ENCODE results near the gene CTSW. TPM values are rescaled to one million over a fixed set of nuclear protein-coding genes. Genes with fewer than 3 reads are reported as not detected.
A peak's percentile ranks its signal among the peaks of the same experiment; 100 is the strongest.

CTSW gene
- total RNA-seq, 4 donors from 2014 or later = 1.1 to 1.8 TPM; not detected in 2

- H3K9me3 ChIP-seq = no peaks in the 10 kb centered on the region
- peak; percentile 27 for DNase-seq
- H3K27ac ChIP-seq = peak overlapping the region; percentile 97 to 100 (median 100)
- intact Hi-C loops (cut with DNase I; ENCODE audit: low total_unique reads) (no loop called here), in situ Hi-C loops (cut with MboI; ENCODE audit: low pct_ligation_motif_present in 1 of 4, low pct_unique_long_range_greater_than_20kb in 1 of 4, low sequenced_read_pairs in 3 of 4) (no loop called here)
- peaks cover 20 to 39% (median 29%) of the 10 kb centered on the region in 4 donors for H3K4me1 ChIP-seq
- 7 to 60% methylated on average over 1 to 14 of the region's 14 CpGs for WGBS, 2 donors (ENCODE audit: low coverage in 1 of 2)
- H3K27me3 ChIP-seq = no peaks in the 10 kb centered on the region
- TF ChIP-seq CTCF (IDR thresholded peaks at IDR 0.05) (no peak), POLR2AphosphoS5 (IDR thresholded peaks at IDR 0.05) (no peak)
- H3K36me3 ChIP-seq = peaks cover 0 to 24% (median 10%) of the 10 kb centered on the region in 4 donors
- H3K4me3 ChIP-seq = peak overlapping the region; percentile 65 to 97 (median 88)
Observed at GRCh38 chr11:65861165-65861505, 18.5 kb upstream of the CTSW start.

GRCh38 chr11:65861533-65862183 lies 18.0 kb upstream of the CTSW start:
- DNase-seq = peak; percentile 6
- H3K27ac ChIP-seq = peak overlapping the region; percentile 97 to 100 (median 100)
- peaks cover 17 to 34% (median 24%) of the 10 kb centered on the region in 4 donors for H3K4me1 ChIP-seq
- TF ChIP-seq CTCF (IDR thresholded peaks at IDR 0.05) = no peak
- no peak for TF ChIP-seq EP300 (IDR thresholded peaks at IDR 0.05; ENCODE audit: low read depth)
- TF ChIP-seq POLR2A (IDR thresholded peaks at IDR 0.05) = no peak
- TF ChIP-seq POLR2AphosphoS5 (IDR thresholded peaks at IDR 0.05) = no peak
- no peaks in the 10 kb centered on the region for H3K27me3 ChIP-seq
- H3K36me3 ChIP-seq = peaks cover 0 to 24% (median 10%) of the 10 kb centered on the region in 4 donors
- intact Hi-C loops (cut with DNase I; ENCODE audit: low total_unique reads) (no loop called here), in situ Hi-C loops (cut with MboI; ENCODE audit: low pct_ligation_motif_present in 1 of 4, low pct_unique_long_range_greater_than_20kb in 1 of 4, low sequenced_read_pairs in 3 of 4) (no loop called here)
- no peaks in the 10 kb centered on the region for H3K9me3 ChIP-seq
- peak overlapping the region in 3 of 4 donors; percentile 84 to 97 (median 93) for H3K4me3 ChIP-seq
- WGBS, 2 donors (ENCODE audit: low coverage in 1 of 2) = 60 to 75% methylated on average over 1 to 13 of the region's 13 CpGs

GRCh38 chr11:65862191-65862735 lies 17.4 kb upstream of the CTSW start:
- in situ Hi-C loops (cut with MboI; ENCODE audit: low pct_ligation_motif_present in 1 of 4, low pct_unique_long_range_greater_than_20kb in 1 of 4, low sequenced_read_pairs in 3 of 4) = no loop called here
- DNase-seq = no peak
- Histone ChIP-seq H3K4me1 (peaks cover 17 to 32% (median 24%) of the 10 kb centered on the region in 4 donors), H3K27ac (peak overlapping the region; percentile 97 to 100 (median 100)), H3K4me3 (no peak overlapping the region), H3K27me3 (no peaks in the 10 kb centered on the region), H3K9me3 (no peaks in the 10 kb centered on the region), H3K36me3 (peaks cover 0 to 24% (median 10%) of the 10 kb centered on the region in 4 donors)
- 80 to 83% methylated on average over 1 to 5 of the region's 5 CpGs for WGBS, 2 donors (ENCODE audit: low coverage in 1 of 2)
- intact Hi-C loops (cut with DNase I; ENCODE audit: low total_unique reads) = no loop called here
- TF ChIP-seq POLR2AphosphoS5 (IDR thresholded peaks at IDR 0.05) (no peak), CTCF (IDR thresholded peaks at IDR 0.05) (no peak), POLR2A (IDR thresholded peaks at IDR 0.05) (no peak), EP300 (IDR thresholded peaks at IDR 0.05; ENCODE audit: low read depth) (no peak)

- Histone ChIP-seq H3K27ac (no peak overlapping the region), H3K36me3 (peaks cover 0 to 24% (median 10%) of the 10 kb centered on the region in 4 donors)
Observed at GRCh38 chr11:65862941-65863888, 16.4 kb upstream of the CTSW start.

More at GRCh38 chr11:65862941-65863888, 16.4 kb upstream of the CTSW start:
- DNase-seq = no peak
- WGBS, 2 donors (ENCODE audit: low coverage in 1 of 2) = 90% methylated on average over 24 of the region's 24 CpGs; no CpG with 5 or more reads in 1 of the 2 donors
- H3K4me1 ChIP-seq = peaks cover 17 to 32% (median 24%) of the 10 kb centered on the region in 4 donors
- H3K9me3 ChIP-seq = no peaks in the 10 kb centered on the region
- in situ Hi-C loops (cut with MboI; ENCODE audit: low pct_ligation_motif_present in 1 of 4, low pct_unique_long_range_greater_than_20kb in 1 of 4, low sequenced_read_pairs in 3 of 4) (no loop called here), intact Hi-C loops (cut with DNase I; ENCODE audit: low total_unique reads) (no loop called here)
- TF ChIP-seq CTCF (IDR thresholded peaks at IDR 0.05) = no peak
- TF ChIP-seq POLR2AphosphoS5 (IDR thresholded peaks at IDR 0.05) = no peak
- no peak for TF ChIP-seq EP300 (IDR thresholded peaks at IDR 0.05; ENCODE audit: low read depth)
- no peak for TF ChIP-seq POLR2A (IDR thresholded peaks at IDR 0.05)
- no peaks in the 10 kb centered on the region for H3K27me3 ChIP-seq
- H3K4me3 ChIP-seq = no peak overlapping the region

All from transverse colon (tissue), 4 donors.